Measurements from ENCODE around the gene ANLN. TPM values are rescaled to one million over a fixed set of nuclear protein-coding genes. Genes with fewer than 3 reads are reported as not detected.
"Not testable (repeated sequence)": the region's sequence is repeated elsewhere in the genome, so short reads cannot be mapped to it uniquely, and the experiment has no call there.

ANLN gene
- total and polyA plus RNA-seq, 2 experiments from 2014 or later = 26.9 to 66.7 TPM

DNA sequence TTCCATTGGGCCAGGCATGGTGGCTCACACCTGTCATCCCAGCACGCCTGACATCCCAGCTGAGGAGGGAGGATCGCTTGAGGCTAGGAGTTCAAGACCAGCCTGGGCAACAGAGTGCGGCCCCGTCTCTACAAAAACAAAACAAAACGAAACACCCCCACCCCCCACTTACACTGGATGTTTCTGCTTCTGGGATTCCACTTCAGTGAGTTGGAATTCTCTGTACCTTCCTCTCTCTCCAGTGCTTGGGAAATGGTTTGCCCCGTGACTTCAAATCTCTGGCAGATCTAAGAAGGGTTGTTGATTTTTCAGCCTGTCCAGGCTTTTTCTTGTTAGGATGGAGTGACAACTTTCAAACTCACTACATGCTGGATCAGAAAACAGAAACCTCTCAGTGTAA, 106.9 kb downstream of the ANLN start (continued):
- TF ChIP-seq ZNF462 (CRISPR knock-in tag; IDR thresholded peaks at IDR 0.05) (no peak), EZH2 (IDR thresholded peaks at IDR 0.05; ENCODE audit: low read depth, unreplicated experiment) (no peak), REST (IDR thresholded peaks at IDR 0.05; ENCODE audit: unreplicated experiment) (no peak), STAT1 (IDR thresholded peaks at IDR 0.05; ENCODE audit: unreplicated experiment) (no peak), ZNF331 (CRISPR knock-in tag; IDR thresholded peaks at IDR 0.05; ENCODE audit: low read depth) (no peak), EZH2phosphoT487 (IDR thresholded peaks at IDR 0.05; ENCODE audit: unreplicated experiment) (no peak), POLR2AphosphoS5 (IDR thresholded peaks at IDR 0.05; ENCODE audit: low read depth) (no peak), ETS1 (IDR thresholded peaks at IDR 0.05) (no peak), ZNF114 (CRISPR knock-in tag; IDR thresholded peaks at IDR 0.05) (no peak)

GRCh38 chr7:36497176-36497575, 107.5 kb downstream of the ANLN start:
- H3K79me2 ChIP-seq (replicated peaks; ENCODE audit: insufficient read depth); H3F3A ChIP-seq (replicated peaks; ENCODE audit: low read depth); H3K27ac Mint-ChIP-seq; H3K27me3 Mint-ChIP-seq (ENCODE audit: insufficient read depth, low read depth, poor library complexity); H3K4me1 ChIP-seq (ENCODE audit: insufficient read depth); H3K9me3 Mint-ChIP-seq; DNase-seq (ENCODE audit: low spot score); H3K4me2 ChIP-seq; H3K9me2 ChIP-seq (ENCODE audit: insufficient read depth); H3K4me3 Mint-ChIP-seq; H4K20me1 ChIP-seq (replicated peaks; ENCODE audit: insufficient read depth); H3K27ac ChIP-seq (ENCODE audit: low read depth); H3K4me3 ChIP-seq; H3K27me3 ChIP-seq (ENCODE audit: insufficient read depth); H3K36me3 Mint-ChIP-seq (ENCODE audit: low read depth); H2AFZ ChIP-seq; ATAC-seq; H3K4me1 Mint-ChIP-seq; H3K36me3 ChIP-seq (ENCODE audit: insufficient read depth): not testable (repeated sequence)
